A673 (cell line): ENCODE results near the gene DNAJC16. TPM values are rescaled to one million over a fixed set of nuclear protein-coding genes. Genes with fewer than 3 reads are reported as not detected.

ENCODE experiments used
- BruUV-seq: library from RNA; stranded (reverse); fragments of 400-500 nt; replicated peaks from 2 replicates; lab custom pipeline; 2021; lab: Mats Ljungman, UMichigan
- CTCF ChIA-PET: fragments of 300-600 bp; sonication (Branson Sonifier 250); formaldehyde crosslinking; loops from one replicate; lab custom pipeline; 2022; ENCODE audit warnings: antibody characterized with exemption; lab: Charles Lee
- POLR2A ChIA-PET: fragments of 300-600 bp; sonication (Branson Sonifier 250); formaldehyde crosslinking; loops from one replicate; lab custom pipeline; 2022; ENCODE audit warnings: antibody characterized with exemption; ENCODE audit not compliant: low non-redundant PET; lab: Charles Lee
- DNase-seq: peaks from one replicate; pipeline ENCODE4 v3.0.0-alpha.2; 2015; ENCODE audit warnings: low spot score
- H3K27ac ChIP-seq: fragments of 200-600 bp; sonication (generic); 2 replicates; pipeline ENCODE4 v1.5.1; 2016; ENCODE audit warnings: mixed run types, low read depth, mild to moderate bottlenecking, mixed read lengths, antibody characterized with exemption, low read length; ENCODE audit not compliant: poor library complexity, severe bottlenecking
- H3K27me3 ChIP-seq: fragments of 200-600 bp; sonication (generic); replicated peaks from 2 replicates; pipeline ENCODE4 v1.6.1; 2017; ENCODE audit warnings: mixed run types, low read depth, mild to moderate bottlenecking, mixed read lengths, antibody characterized with exemption, low read length; ENCODE audit not compliant: insufficient read depth, poor library complexity
- H3K36me3 ChIP-seq: fragments of 200-600 bp; sonication (generic); 2 replicates; pipeline ENCODE4 v1.6.1; 2016; ENCODE audit warnings: mixed run types, mild to moderate bottlenecking, mixed read lengths, antibody characterized with exemption, low read length; ENCODE audit not compliant: insufficient read depth, poor library complexity, severe bottlenecking
- H3K4me1 ChIP-seq: fragments of 200-600 bp; sonication (generic); 2 replicates; pipeline ENCODE4 v1.6.1; 2017; ENCODE audit warnings: mixed run types, mild to moderate bottlenecking, mixed read lengths, antibody characterized with exemption, low read length; ENCODE audit not compliant: insufficient read depth, poor library complexity, severe bottlenecking
- H3K4me3 ChIP-seq: fragments of 200-600 bp; sonication (generic); 2 replicates; pipeline ENCODE4 v1.5.1; 2016; ENCODE audit warnings: low read depth, mixed run types, mild to moderate bottlenecking, mixed read lengths, low read length; ENCODE audit not compliant: poor library complexity, severe bottlenecking
- H3K9me3 ChIP-seq: fragments of 200-600 bp; sonication (generic); 2 replicates; pipeline ENCODE4 v1.6.1; 2016; ENCODE audit warnings: mixed run types, low read depth, mild to moderate bottlenecking, mixed read lengths, antibody characterized with exemption, low read length; ENCODE audit not compliant: poor library complexity, severe bottlenecking
- EZH2 ChIP-seq: fragments of 200-600 bp; sonication (generic); IDR thresholded peaks from 2 replicates; pipeline ENCODE4 v1.6.1; 2017; ENCODE audit warnings: borderline replicate concordance, low read depth, mild to moderate bottlenecking, mixed read lengths, antibody characterized with exemption, low read length; ENCODE audit not compliant: poor library complexity, severe bottlenecking
- intact Hi-C: fragments of 100-400 bp; cut with micrococcal nuclease; formaldehyde crosslinking; loops from one replicate; pipeline ENCODE4 v1.10.0; 2022; ENCODE audit not compliant: unreplicated experiment
- total RNA-seq: library from RNA; stranded (reverse); gene quantifications from 2 replicates; pipeline ENCODE4 v1.2.3, GENCODE V29; 2021
- TF ChIP-seq, protein P1 (sequence below): fragments of 300-800, 200-600 bp; sonication (generic); conservative IDR thresholded peaks from 2 replicates; pipeline ENCODE4 v1.5.1; 2017; ENCODE audit warnings: low read depth, mild to moderate bottlenecking, antibody characterized with exemption, low read length, moderate library complexity, mixed read lengths

The DNAJC16 gene
- total RNA-seq, 1 experiment from 2014 or later: 17.1 TPM

DNA sequence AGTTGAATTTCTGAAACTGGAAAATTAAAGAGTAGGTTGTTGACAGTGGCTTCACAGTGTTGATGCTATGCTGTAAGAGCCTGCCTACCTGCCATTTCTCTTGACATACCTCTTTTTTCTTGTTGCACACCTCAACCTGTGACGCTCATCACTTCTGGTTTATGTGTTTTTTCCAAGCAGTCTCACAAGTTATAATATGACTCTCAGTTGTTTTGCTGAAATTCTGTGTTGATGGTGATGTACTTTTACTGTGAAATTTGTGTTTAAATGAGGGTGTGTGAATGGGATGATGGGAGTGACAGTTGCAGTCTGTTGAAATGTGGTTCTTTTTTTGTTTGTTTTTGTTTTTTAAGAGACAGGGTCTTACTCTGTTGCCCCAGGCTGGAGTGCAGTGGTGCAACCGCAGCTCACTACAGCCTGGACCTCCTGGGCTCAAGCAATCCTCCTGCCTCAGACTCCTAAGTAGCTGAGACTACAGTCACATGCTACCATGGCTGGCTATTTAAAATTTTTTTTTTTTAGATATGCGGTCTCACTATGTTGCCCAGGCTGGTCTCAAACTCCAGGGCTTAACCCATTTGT is 97.6 kb downstream of the DNAJC16 start:
- DNase-seq: no peak
- Histone ChIP-seq H3K27ac (no peak overlapping the region), H3K27me3 (no peaks in the 10 kb centered on the region), H3K4me3 (no peak overlapping the region), H3K4me1 (peaks cover 10% of the 10 kb centered on the region), H3K36me3 (peaks cover 27% of the 10 kb centered on the region), H3K9me3 (no peaks in the 10 kb centered on the region)
- ChIA-PET POLR2A (no interaction called here), CTCF (no interaction called here)
- no peak for TF ChIP-seq EZH2
- TF ChIP-seq, protein P1, sequence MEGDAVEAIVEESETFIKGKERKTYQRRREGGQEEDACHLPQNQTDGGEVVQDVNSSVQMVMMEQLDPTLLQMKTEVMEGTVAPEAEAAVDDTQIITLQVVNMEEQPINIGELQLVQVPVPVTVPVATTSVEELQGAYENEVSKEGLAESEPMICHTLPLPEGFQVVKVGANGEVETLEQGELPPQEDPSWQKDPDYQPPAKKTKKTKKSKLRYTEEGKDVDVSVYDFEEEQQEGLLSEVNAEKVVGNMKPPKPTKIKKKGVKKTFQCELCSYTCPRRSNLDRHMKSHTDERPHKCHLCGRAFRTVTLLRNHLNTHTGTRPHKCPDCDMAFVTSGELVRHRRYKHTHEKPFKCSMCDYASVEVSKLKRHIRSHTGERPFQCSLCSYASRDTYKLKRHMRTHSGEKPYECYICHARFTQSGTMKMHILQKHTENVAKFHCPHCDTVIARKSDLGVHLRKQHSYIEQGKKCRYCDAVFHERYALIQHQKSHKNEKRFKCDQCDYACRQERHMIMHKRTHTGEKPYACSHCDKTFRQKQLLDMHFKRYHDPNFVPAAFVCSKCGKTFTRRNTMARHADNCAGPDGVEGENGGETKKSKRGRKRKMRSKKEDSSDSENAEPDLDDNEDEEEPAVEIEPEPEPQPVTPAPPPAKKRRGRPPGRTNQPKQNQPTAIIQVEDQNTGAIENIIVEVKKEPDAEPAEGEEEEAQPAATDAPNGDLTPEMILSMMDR: no peak
- BruUV-seq: no TSS peak
- intact Hi-C loops: no loop called here

DNA sequence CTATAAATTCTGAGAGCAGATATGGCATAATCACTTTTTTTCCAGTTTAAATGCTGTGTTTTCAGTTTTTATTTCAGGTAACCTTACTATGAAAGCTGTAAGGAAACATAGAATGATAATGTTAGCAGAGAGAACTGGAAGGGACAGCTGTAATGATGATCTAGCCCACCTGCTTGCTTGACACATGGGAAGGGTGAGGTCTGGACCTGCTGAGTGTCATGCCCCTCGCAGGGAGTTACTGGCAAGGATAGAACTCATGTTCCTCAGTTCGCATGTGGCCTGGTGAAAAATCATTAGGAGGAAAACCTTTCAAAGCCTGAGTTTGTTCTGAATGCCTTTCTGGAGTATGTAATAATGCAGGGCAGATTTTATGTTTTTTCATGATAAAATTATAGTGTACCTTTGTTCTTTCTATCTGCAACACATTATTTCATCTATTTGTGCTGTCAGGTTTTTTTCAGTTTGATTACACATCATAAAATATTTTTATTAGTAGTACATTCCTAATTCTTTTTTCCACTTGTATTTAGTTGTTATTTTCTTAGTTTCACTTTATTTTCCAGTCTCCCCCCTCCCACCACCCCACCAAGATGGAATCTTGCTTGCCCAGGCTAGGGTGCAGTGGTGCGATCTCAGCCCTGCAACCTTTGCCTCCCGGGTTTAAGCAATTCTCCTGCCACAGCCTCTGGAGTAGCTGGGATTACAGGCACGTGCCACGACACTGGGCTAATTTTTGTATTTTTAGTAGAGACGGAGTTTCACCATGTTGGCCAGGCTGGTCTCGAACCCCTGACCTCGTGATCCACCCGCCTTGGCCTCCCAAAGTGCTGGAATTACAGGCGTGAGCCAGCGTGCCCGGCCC is 98.6 kb downstream of the DNAJC16 start:
- no peak for DNase-seq
- intact Hi-C loops: no loop called here
- no peak for TF ChIP-seq EZH2
- TF ChIP-seq, protein P1: no peak
- ChIA-PET POLR2A (no interaction called here), CTCF (no interaction called here)
- no TSS peak for BruUV-seq
- Histone ChIP-seq H3K4me3 (no peak overlapping the region), H3K4me1 (peaks cover 3% of the 10 kb centered on the region), H3K36me3 (peaks cover 36% of the 10 kb centered on the region), H3K27ac (no peak overlapping the region), H3K27me3 (no peaks in the 10 kb centered on the region), H3K9me3 (no peaks in the 10 kb centered on the region)

Other genes with a start within 250 kb of the DNAJC16 start
- 30.6 and 32.5 TPM in 2 replicates for gene EFHD2, start 117.0 kb upstream of the DNAJC16 start, total RNA-seq
- 0.52 and 0.95 TPM in 2 replicates for gene CTRC, start 88.4 kb upstream of the DNAJC16 start, total RNA-seq
- not detected in 2 replicates for gene CELA2A, start 70.1 kb upstream of the DNAJC16 start, total RNA-seq
- not detected in 2 replicates for gene CELA2B, start 50.7 kb upstream of the DNAJC16 start, total RNA-seq
- 7.0 and 8.9 TPM in 2 replicates for gene CASP9, start 2.6 kb upstream of the DNAJC16 start, total RNA-seq
- gene AGMAT, start 58.2 kb downstream of the DNAJC16 start, total RNA-seq: 0.11 and 0.20 TPM in 2 replicates
- 38.1 and 41.3 TPM in 2 replicates for gene DDI2, start 90.6 kb downstream of the DNAJC16 start, total RNA-seq
- gene PLEKHM2, start 157.5 kb downstream of the DNAJC16 start, total RNA-seq: 53.9 and 56.2 TPM in 2 replicates
- 3.2 TPM in 2 replicates for gene SLC25A34, start 209.4 kb downstream of the DNAJC16 start, total RNA-seq
- gene TMEM82, start 215.7 kb downstream of the DNAJC16 start, total RNA-seq: not detected in 2 replicates
- gene FBLIM1, start 231.9 kb downstream of the DNAJC16 start, total RNA-seq: 38.9 and 39.3 TPM in 2 replicates